IPS-18c (cell line): ENCODE measurements around the gene AGRP.
A peak's percentile ranks its signal among the peaks of the same experiment; 100 is the strongest.

Experiments
- H3K4me3 ChIP-seq: 2 replicates; pipeline ENCODE4 v1.7.0; 2013; ENCODE audit warnings: low read depth, mild to moderate bottlenecking, low read length, moderate library complexity; ENCODE audit not compliant: insufficient read depth
- H3K9me3 ChIP-seq: one replicate; pipeline ENCODE4 v1.6.1; 2013; ENCODE audit warnings: mild to moderate bottlenecking, low read length, moderate library complexity; ENCODE audit not compliant: control insufficient read depth, insufficient read depth

AGRP gene

DNA sequence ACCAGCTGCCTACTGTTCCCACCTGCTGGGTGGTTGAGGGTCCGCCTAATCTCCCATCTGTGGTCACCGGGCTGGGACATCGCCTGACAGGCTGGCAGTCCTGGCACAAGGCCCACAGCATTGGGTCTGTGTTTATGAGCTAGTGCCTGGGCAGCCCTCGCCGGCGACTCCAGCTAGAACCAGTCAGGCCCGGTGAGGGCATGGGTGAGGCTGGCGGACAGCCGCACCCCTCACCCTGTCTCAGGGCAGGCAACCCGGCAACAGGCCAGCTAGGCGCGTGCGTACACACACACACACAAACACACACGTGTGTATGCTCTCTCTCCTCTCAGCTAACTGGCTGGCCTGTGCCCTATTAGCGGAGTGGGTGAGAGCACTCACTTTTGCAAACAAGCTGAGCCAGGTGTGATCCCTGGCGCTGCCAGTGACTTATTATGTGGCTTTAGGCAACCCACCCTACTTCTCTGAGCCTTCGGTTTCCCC lies 42.0 kb downstream of the AGRP start:
- Histone ChIP-seq H3K9me3 (no peaks in the 10 kb centered on the region), H3K4me3 (no peak overlapping the region)

- Histone ChIP-seq H3K9me3 (no peaks in the 10 kb centered on the region), H3K4me3 (no peak overlapping the region)
Observed at GRCh38 chr16:67438824-67439393, 44.4 kb downstream of the AGRP start.

DNA sequence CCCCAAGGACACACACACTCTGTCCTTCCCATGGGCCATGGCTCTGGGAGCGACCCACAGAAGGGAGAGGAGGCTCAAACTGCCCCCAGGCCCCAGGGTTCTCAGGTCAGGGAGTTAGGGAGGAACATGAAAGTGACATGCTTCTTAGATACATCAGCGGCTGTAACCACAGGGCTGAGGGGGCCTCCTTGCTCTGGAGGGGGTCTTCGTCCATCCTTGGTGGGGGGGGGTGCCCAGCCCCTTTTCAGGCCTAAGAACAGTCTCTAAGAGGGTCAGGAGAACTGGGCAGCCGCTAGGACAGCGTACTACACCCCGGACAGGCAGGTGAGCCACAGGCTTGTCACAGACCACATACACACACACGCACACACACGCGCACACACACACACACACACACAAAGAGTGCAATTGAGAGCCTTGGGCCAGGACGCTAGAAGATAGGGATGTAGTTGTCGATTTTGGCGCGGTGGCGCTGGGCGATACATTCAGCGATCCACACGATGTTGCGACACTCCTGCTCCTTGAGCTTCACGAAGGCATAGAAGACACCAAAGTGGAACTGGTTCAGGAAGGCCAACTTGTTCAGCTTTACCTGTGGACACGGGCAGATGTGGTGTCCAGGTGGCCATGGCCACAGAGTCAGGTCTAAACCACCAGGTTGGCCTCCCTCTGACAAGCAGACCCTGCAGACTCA lies 45.1 kb downstream of the AGRP start:
- no peak overlapping the region for H3K4me3 ChIP-seq

DNA sequence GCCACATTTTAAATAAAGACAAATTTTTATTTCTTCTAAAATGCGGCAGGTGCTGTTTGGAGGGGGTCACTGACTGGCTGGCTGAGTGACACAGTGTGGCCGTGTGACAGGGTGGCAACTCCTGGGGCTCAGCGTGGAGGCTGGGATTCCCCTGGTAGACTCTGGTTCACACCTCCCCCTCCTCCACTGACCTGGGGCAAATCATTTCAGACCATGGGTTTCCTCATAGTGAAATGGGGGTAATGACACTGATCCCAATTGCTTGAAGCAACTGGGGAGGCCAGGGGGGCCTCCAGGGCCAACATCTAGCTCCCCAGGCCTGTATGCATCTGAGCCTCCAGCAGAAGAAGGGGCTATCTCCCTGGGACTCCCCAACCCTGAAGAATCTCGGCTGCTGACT lies 45.8 kb downstream of the AGRP start:
- Histone ChIP-seq H3K4me3 (no peak overlapping the region), H3K9me3 (no peaks in the 10 kb centered on the region)

More for the DNA sequence above, 45.1 kb downstream of the AGRP start:
- no peaks in the 10 kb centered on the region for H3K9me3 ChIP-seq

DNA sequence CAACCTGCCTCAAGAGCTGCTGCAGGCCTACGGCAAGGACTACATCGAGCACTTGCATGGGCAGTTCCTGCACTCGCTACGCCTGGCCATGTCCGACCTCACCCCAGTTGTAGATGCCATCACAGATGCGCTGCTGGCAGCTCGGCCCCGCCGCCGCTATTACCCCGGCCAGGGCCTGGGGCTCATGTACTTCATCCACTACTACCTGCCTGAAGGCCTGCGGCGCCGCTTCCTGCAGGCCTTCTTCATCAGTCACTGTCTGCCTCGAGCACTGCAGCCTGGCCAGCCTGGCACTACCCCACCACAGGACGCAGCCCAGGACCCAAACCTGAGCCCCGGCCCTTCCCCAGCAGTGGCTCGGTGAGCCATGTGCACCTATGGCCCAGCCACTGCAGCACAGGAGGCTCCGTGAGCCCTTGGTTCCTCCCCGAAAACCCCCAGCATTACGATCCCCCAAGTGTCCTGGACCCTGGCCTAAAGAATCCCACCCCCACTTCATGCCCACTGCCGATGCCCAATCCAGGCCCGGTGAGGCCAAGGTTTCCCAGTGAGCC lies 46.6 kb downstream of the AGRP start:
- H3K4me3 ChIP-seq: no peak overlapping the region
- H3K9me3 ChIP-seq: no peaks in the 10 kb centered on the region

DNA sequence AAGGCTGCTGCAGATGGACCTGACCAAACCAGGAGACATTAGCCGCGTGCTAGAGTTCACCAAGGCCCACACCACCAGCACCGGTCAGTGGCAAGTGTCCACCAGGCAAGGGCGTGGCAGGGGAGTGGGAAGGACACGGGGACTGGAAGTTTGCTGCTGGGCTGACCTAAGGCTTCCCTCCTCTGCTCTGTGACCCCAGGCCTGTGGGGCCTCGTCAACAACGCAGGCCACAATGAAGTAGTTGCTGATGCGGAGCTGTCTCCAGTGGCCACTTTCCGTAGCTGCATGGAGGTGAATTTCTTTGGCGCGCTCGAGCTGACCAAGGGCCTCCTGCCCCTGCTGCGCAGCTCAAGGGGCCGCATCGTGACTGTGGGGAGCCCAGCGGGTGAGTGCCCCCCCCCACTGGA lies 47.6 kb downstream of the AGRP start:
- no peaks in the 10 kb centered on the region for H3K9me3 ChIP-seq

DNA sequence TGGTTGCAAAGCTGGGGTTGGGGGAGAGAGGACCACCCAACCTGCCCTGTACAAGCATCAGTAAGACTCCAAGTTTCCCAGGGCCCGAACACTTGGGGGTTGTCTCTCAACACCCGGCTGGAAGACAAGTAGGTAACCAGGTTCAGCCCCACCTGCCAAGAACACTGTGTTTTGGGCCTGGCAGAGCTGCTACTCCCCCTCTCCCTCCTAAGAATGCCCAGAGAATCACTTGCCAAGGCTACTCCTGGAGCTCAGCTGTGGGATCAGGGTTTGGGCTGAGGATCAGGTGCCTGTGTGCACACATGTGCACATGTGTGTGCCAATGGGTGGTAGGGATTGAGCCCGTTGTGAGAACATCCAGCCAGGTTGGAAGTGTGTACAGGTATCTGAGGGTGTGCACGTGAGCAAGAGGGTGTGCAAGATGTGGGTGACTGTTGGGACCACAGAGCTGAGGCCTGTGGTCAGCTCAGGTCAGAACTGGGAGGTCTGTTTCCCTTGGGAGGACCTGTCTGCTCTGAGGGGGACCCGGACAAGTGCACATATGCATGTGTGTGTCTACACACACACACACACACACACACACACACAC lies 50.1 kb downstream of the AGRP start:
- Histone ChIP-seq H3K9me3 (no peaks in the 10 kb centered on the region), H3K4me3 (peak overlapping the region; percentile 31; the same call in 1 of the 2 replicates)

More for the DNA sequence above, 47.6 kb downstream of the AGRP start:
- H3K4me3 ChIP-seq: no peak overlapping the region
